GM18868 (cell line): ENCODE measurements around the gene IGF2.

Experiments
- ATAC-seq: cut with Tn5 transposase; IDR thresholded peaks from one replicate; pipeline ENCODE4 v1.9.1; 2021; ENCODE audit warnings: mild to moderate bottlenecking, moderate library complexity; ENCODE audit not compliant: unreplicated experiment

Gene IGF2

GRCh38 chr11:2169626-2170570, 30.7 kb upstream of the IGF2 start:
- no peak for ATAC-seq

GRCh38 chr11:2169005-2169378, 29.8 kb upstream of the IGF2 start:
- ATAC-seq: no peak

DNA sequence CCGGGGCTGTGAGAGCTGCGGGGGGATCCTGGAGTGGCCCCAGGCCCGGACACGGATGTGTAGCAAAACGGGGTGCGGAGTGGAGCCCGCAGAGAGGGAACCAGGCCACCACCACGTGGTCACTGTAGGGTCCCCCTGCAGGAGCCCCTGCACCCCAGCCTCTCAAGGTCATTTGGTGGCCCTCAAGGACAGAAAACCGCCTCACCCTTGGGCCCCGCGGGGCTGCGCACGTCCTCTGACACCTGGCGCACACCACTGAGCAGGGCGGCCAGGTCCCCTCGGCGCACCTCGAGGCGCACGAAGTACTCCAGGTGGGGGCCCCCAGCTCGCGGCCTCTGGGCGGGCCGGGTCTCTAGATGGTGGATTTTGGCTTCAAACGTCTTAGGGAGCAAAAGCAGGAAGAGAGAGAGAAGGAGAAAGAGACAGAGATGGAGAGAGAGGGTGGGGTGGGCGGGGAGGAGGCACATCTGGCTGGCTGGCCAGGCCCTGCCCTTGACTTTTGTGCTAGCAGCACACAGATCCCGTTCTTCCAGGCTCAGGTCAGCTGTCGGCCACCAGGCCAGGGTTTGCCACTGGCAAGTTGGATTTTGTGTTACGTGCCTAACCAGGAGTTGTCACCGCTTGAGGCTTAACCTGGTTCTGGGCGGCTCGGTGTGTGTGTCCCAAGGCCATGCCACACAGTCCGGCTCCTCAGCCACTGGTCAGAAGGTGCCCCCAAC, 29.3 kb upstream of the IGF2 start:
- ATAC-seq: no peak

DNA sequence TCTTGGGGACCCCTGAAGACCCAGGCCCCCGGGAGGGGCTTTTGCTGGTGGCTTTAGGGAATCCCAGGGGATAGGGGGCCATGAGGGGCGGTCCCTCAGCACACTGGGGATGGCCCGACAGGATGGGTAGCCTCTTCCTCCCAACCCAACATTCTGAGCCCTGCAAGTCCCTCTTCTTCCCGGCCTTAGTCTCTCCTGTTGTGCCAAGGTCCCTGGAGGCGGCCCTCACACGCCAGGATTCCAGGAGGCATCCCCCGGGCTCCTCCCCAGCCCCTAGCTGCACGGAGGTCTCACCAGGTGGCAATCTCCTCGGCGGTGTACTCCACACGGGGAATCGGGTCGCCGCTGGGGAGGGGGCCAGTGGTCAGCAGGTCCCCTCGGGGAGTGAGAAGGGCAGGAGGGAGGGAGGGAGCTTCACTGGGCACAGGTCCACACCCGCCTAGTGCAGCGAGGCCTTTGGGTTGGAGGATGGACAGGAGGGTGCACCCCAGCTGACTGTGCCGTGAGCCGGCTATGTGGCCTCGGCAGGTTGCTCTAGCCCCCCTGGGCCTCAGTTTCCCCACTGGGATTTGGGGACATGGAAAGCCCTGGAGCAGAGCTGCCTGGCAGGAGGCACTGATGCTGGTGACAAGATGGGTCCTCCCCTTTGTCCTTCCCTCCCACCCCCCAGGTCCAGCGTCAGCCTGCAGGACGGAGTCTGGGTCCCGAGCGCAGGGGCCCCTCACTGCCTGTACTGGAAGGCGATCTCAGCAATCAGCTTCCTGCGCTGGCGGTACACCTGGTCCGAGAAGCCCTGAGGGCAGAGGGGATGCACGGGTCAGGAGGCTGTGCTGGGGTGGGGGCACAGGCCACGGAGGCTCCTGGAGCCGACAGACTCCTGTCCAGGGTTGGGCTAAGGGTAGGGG, 28.2 kb upstream of the IGF2 start:
- no peak for ATAC-seq

DNA sequence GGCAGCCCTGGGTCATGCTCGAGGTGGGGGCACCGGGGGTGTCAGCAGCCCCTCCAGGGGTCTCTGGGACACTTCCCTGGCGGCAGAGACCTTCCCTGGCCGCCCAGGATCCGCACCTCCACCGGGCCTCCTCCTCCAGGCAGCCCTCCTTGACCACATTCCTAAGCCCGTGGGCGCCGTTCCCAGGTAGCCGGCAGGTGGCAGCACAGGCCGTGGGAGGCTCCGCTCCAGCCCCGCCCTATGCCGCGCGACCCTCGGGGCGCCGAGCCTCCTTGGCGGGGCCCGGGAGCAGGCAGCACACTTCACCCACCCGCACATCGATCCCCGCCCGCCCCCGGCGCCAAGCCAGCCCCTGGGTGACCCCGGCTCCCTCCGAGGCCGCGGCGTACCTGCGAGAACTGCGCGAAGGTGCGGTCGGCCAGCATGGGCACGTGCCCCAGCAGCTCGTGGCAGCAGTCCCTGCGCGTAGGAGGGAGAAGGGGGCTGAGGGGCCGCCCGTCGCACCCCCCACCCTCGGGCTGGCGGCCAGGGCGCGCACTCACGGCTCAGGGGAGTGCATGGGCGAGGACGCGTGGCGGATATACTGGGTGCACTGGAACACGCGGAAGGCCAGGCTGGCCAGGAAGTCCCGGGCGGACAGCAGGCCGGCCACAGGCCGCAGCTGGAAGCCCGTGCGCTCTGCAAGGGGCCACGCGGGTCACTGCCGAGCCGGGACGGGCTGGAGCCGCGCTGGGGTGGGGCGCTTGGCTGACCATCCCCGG, 27.1 kb upstream of the IGF2 start:
- ATAC-seq: no peak

GRCh38 chr11:2165571-2165970, 26.4 kb upstream of the IGF2 start:
- ATAC-seq: no peak

- no peak for ATAC-seq
These were observed 25.8 kb upstream of the IGF2 start for GRCh38 chr11:2164861-2165555.

GRCh38 chr11:2164081-2164480, 24.9 kb upstream of the IGF2 start:
- ATAC-seq: no peak

DNA sequence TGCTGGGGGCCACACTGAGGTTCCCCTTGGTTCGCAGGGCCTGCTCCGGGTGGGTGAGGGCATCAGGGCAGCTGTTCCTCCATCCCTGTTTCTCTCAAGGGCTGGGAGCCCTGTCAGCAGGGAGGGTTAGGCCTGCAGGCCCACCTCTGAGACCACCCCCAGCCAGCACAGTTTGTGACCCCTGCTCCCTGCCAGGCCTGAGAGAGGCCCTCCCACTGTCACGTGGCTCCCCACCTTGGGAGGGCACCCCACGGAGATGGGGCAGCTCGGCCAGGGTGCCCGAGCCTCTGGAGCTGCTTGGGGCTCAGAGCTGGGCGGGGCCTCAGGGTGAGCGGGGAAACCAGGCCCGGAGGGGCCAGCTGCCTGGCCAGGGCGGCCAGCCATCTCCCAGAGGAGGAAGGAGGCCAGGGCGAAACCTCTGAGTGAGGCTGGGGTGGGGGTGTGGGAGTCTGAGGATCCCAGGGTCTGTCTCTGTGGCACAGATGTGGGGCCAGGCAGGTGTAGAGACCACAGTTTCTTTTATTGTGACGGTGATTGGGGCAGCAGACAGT, 24.3 kb upstream of the IGF2 start:
- no peak for ATAC-seq

DNA sequence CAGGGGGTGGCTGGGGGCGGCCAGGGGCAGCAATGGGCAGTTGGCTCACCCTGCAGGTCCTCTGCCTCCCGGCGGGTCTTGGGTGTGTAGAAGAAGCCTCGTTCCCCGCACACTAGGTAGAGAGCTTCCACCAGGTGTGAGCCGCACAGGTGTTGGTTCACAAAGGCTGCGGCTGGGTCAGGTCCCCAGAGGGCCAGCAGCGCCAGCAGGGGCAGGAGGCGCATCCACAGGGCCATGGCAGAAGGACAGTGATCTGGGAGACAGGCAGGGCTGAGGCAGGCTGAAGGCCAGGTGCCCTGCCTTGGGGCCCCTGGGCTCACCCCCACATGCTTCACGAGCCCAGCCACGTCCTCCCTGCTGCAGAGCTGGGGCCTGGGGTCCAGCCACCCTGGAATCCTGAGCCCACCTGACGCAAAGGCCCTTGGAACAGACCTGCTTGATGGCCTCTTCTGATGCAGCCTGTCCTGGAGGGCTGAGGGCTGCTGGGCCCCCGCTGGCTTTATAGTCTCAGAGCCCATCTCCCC, 21.6 kb upstream of the IGF2 start, which contains the start of gene INS:
INS (minus strand) TSS at position 474 of the 524 bp plus-strand sequence; CDS start at position 236, 238 bp downstream.
- no peak for ATAC-seq

DNA sequence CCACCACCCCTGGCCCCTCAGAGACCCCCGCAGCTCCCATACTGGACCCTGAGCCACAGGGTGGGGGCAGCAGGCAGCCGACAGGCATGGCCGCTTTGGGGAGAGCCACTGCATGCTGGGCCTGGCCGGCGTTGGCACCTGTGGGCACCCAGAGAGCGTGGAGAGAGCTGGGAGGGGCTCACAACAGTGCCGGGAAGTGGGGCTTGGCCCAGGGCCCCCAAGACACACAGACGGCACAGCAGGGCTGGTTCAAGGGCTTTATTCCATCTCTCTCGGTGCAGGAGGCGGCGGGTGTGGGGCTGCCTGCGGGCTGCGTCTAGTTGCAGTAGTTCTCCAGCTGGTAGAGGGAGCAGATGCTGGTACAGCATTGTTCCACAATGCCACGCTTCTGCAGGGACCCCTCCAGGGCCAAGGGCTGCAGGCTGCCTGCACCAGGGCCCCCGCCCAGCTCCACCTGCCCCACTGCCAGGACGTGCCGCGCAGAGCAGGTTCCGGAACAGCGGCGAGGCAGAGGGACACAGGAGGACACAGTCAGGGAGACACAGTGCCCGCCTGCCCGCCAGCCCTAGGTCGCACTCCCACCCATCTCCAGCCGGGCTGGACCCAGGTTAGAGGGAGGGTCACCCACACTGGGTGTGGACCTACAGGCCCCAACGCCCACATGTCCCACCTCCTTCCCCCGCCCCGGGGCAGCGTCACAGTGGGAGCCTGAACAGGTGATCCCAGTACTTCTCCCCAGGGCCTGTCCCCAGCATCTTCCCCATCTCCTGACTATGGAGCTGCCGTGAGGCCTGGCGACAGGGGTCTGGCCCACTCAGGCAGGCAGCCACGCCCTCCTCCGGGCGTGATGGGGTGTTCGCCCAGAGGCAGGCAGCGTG, 20.6 kb upstream of the IGF2 start:
- ATAC-seq: no peak

- no peak for ATAC-seq
These were observed 19.8 kb upstream of the IGF2 start for GRCh38 chr11:2158966-2159365.

- ATAC-seq: no peak
These were observed 19.1 kb upstream of the IGF2 start for GRCh38 chr11:2158296-2158737.

- ATAC-seq: no peak
These were observed 18.3 kb upstream of the IGF2 start for GRCh38 chr11:2157294-2158040.

DNA sequence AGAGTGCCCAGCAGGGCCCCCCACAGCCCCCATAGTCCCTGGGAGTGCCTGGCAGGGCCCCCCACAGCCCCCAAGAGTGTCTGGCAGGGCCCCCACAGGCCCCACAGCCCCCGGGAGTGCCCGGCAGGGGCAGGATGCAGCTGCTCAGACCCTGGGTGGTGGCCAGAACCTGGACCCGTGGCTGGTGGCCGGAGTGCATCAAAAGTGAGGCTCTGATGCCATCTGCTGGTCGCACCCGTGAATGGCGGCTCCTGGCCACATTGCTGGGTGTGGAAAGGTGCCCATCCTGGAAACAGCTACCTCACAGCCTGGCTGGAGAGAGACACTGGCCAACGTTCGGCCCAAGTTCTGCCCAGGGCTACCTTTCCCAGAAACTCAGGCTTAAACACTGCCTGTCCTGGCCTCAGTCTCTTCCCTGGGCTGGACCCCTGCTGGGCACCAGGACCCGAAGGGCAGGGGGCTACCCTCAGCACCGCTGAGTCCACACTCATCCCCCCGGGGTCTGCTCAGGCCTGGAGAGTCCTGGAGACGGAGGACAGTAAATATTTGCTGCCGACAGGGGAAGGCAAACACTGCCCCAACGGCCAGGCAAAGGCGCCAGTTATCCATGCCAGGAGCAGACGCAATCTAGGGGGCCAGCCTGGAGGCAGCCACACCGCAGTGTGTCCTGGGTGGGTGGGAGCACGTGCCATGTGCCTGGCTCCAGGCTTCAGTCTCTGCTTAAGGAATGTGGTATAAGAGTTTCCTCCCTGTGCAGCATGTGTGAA, 17.4 kb upstream of the IGF2 start:
- no peak for ATAC-seq

DNA sequence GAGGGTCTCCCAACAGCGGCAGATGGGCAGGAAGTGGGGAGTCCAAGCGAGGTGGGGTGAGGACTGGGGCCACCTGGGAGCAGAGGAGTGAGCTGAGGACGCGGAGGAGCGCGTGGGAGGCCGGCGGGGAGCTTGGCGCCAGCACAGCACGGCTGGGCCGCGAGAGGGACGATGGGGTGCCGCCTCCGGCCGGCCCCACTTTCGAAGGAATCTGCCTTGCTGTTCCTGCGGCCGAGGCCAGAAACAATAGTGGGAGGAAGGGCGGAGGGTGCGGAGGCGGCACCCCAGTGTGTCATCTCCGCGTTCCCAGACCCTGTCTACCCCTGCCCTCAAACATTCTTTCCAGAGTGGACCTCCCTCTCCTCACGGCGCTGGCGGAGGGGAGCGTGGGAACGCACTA, 16.3 kb upstream of the IGF2 start:
- ATAC-seq: no peak

DNA sequence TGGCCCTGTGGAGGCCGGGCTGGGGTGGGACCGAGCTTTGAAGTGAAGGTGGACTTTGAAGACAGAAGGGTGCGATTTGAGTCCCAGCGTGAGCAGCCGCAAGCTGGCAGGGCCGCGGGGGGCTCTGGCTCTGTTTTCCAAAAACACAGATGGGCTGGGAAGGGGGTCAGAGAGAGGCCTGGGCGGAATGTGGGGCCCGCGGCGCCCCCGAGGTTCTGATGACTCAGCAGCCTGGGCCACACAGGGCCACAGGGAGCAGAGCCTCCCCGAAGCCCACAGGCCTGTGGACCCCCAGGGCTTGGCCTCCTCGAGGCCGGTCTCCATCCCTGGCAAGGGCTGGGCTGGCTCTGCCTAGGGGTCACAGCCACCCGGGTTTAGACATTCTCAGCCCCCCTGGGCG, 15.7 kb upstream of the IGF2 start:
- ATAC-seq: no peak
